GM23248 (cell line): ENCODE data around the gene DLX6.

Experiments used
- EZH2 ChIP-seq: fragments of 200-600 bp; sonication (generic); IDR thresholded peaks from 2 replicates; pipeline ENCODE4 v1.6.1; 2018; ENCODE audit warnings: antibody characterized with exemption, mild to moderate bottlenecking; ENCODE audit not compliant: insufficient read depth, poor library complexity, severe bottlenecking
- EZH2phosphoT487 ChIP-seq: fragments of 200-600 bp; sonication (generic); IDR thresholded peaks from 2 replicates; pipeline ENCODE4 v1.6.1; 2018; ENCODE audit warnings: antibody characterized with exemption, moderate library complexity, mild to moderate bottlenecking, low read depth; ENCODE audit not compliant: insufficient read depth

- TF ChIP-seq EZH2 (no peak), EZH2phosphoT487 (no peak)
These were observed 27.9 kb upstream of the DLX6 start for GRCh38 chr7:96977445-96977844.
